NCI-H1105 treated with DMSO at 0.1 percent for 48 hours (cell line): Measurements from ENCODE around the gene BFSP1.
A peak's percentile ranks its signal among the peaks of the same experiment; 100 is the strongest.

ENCODE experiments used
- DNase-seq: peaks from one replicate; lab custom pipeline; 2025; lab: John Stamatoyannopoulos, UW

Gene BFSP1

DNA sequence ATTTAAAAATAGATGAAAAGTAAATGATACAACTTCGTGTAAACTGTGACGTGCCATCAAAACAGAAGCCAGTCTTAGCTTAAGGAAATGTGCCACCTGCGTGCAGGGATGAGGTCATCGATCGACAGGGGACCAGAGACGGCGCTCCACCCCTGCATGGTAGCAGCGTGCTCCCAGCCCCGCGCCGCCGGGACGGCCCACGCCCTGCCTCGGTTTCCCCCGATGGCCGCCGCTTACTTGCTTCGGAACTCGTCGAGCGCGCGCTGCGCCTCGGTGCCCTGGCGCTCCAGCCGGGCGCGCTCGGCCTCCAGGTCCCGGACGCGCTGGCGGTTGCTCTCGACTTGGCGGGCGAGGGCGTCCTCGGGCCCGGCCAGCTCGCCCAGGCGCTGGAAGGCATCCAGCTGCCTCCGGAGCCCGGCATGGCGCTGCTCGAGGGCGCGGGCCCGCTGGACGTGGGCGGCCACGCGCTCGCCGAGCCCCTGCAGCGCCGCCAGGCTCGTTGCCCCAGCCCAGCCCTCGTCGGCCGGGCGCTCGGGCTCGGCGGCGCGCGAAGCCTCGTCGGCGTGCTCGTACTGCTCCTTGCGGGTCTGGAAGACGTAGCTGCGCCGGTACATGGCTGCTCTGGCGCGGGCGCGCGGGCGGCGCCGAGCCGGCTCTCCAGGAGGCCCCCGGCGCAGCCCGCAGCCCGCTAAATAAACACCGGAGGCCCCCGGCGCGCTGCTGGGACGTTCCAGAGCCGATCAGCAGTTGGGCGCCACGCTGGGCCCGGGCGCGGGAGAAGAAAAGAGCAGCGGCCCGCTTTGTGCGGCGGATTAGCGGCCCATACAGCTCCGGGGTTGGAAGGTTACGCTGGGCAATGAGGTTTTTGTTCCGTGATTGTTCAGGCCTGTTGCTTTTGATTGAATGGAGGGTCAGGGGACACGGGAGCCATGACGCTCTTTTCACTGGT lies at the start of gene BFSP1:
Gene BFSP1 (minus strand): TSS at position 664 of the 949 bp plus-strand sequence. CDS start 50 bp downstream, at position 614.
- peak; percentile 83 for DNase-seq

DNA sequence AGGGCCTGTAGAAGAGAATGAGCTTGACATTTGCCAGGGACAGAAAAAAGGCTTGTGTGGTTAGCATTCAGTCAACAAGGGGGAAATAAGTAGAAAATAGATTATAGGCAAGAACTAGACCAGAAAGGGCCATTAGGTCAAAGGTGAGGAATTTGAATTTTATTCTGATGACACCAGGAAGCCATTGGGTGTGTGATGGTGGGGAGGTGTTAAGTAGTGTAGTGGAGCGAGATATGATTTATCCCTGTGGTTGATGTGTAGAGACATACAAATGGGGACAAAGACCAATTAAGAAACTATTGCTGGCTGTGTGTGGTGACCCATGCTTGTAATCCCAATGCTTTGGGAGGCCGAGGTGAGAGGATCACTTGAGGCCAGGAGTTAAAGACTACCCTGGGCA lies 49.7 kb upstream of the BFSP1 start:
- no peak for DNase-seq

DNA sequence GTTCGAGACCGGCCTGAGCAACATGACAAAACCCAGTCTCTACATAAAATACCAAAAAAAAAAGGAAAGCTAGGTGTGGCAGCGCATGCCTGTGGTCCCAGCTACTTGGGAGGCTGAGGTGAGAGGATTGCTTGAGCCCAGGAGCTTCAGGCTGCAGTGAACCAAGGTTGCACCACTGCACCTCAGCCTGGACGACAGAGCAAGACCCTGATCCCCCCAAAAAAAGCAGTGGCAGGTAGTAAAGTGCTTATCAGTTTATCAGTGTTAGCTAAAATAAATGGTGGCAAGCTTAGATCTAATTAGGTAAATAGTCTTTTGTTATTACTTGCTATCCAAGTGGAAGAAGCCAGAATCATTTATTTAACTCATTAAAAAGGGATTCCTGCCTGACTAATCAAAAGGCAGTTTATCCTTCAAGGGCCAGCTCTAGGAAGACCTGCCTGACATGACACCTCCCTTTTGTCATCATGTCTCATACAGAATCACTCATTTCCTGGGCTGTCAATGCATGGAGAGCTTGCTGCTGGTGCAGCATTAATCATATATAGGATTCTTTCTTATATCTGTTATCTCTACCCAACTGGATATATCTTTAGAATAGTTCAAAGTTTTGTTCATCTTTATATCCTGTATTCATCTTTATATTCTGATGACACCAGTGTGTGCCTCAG lies 48.3 kb upstream of the BFSP1 start:
- no peak for DNase-seq

DNA sequence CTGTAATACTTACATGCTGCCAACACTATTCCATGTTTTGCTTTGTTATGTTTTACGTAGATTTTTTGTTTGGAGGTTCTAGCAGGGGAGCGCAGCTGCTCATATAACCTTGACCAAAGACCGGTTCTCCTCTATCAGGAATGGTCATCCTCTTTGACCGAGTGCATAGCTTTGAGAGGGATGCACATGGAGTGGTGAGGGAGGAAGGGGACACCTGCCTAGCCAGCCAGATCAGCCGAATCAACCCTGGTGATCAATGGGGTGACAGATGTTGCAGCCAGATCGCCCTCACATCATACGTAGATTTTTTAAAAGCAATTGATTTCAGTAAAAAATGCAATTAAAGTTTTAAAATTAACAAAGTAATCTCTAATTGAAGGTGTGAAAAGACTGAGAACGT lies 45.0 kb upstream of the BFSP1 start:
- DNase-seq, result no peak

DNA sequence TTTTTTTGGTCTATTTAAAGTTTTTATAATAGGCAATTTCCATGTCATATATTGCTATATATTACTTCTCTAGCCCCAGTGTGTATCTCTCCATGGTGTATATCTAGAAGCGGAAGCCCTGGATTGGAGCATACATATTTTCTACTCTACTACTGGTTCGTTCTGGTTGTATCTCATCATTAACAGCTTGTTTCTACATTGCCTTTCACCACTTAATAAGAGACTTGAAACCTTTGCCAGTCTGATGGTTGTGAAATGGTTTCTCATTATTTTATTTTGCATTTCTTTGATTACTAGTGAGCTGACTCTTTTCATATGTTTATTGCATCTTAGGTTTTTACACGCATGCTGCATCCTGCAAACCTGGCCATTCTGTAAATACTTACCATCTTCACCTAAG lies 42.3 kb upstream of the BFSP1 start:
- DNase-seq, result no peak

DNA sequence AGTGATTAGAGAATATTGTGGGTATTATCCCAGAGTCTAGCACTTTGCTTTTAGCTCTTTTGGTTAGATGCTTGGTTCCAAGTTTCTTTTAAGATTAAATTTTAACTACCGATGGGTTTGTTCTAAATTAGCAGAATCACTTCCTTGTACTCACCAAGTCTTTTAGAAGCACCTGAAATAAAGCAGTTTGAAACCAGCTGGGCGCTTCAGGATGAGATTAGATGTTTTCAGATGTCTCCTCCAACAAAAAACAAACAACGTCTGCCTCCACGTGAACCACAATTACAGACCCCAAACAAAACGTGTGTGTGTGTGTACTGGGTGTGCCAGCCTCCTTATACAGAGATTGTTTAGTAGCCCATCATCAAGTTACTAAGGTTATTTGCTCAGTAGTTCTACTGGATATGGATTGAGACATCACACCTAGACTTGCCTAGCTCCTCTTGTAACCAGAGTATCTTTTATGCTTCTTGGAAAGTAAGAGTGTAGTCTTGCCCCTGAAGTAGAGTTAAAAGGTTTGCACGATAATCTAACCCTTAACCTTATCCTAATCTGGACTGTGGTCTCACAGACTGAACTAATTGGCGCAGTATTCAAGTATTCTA lies 41.0 kb upstream of the BFSP1 start:
- DNase-seq, result peak; percentile 75

DNA sequence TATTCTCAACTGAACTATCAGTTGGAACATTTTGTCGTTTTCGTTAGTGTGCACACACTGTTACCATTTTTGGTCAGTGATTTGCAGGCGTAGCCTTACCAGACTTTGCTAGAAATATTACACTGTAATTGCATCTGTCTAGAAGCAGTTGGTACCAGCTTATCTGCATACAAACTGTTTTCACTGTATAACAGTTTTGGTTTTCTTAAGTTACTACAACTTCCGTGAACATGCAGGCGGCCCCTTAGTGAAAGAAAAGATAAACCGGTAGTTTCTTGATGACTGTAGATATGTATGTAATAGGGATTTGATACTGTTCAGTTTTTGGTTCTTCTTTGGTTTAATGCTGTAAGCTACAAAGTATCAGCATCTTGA lies 40.0 kb upstream of the BFSP1 start:
- no peak for DNase-seq

DNA sequence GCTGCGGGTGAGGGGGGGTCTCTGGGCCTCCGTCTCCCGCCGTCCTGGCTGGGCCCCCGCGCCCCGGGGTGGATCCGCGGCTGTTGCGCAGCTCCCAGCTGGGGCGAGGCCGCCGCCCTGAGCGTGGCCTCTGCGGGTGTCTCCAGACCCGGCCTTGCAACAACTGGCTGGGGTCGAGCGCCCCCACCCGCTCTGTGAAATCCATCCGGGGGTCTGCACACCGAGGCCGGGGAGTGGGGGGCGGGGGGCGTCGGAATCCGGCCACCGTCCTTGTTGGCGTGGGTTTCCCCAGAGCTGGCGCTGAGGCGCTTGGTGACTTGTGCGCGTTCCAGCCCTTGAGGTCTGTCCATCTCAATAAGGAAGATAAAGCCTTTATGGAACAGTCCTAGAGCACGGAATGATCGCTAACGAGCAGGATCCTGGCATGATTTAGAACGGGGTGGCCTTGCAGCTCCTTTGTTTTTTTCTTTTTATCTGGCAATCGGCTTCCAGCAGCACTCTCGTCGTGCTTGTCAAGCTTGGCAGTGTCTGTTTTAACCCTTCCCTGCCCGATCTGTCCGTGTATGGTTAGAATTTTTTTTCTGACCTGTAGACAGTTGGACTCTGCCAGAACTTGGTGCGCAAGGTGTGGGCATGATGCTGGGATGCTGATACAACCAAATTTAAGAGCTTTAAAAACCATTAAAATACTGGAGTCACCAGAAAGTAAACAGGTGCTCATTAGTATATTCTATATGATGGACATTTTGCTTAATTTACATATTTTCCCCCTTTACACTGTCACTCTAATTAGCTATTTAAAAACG lies 39.4 kb upstream of the BFSP1 start:
- DNase-seq, result peak; percentile 58

DNA sequence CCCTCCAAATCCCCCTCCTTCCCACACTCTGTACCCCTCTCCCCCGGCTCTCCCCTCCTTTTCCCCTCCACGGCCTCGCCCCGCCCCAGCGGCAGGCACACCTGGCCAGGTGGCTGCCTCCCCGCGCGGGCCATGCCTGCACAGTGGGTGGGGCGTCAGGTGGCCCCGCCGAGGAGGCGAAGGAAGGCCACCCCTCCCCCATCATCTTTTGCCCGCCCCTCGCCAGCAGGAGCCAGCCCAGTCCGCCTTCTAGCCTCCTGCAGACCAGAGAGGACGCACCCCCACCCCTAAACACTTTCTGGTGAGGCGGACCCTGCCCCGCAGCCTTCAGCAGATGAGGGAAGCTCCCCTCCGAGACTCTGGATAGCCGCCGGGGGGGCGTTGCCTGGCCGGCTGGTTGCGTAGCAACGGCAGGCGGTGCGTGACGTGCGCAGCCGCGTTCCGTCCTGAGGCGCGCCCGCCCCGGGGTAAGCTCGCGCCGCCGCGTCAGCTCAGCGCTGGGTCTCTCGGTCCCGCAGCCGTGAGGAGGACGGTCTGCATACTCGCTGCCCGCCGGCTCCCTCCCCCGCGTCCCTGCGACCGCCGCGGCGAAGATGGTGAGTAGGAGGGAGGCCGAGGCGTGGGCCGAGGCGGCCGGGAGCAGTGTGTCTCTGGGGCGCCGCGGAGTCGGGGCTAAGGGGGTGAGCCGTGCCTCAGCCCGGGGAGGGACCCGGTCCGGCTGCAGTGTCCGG lies 38.6 kb upstream of the BFSP1 start, which contains the start of gene DSTN:
Gene DSTN (plus strand): TSS at position 460 of the 731 bp plus-strand sequence. CDS start 134 bp downstream, at position 594.
- DNase-seq, result peak; percentile 91

DNA sequence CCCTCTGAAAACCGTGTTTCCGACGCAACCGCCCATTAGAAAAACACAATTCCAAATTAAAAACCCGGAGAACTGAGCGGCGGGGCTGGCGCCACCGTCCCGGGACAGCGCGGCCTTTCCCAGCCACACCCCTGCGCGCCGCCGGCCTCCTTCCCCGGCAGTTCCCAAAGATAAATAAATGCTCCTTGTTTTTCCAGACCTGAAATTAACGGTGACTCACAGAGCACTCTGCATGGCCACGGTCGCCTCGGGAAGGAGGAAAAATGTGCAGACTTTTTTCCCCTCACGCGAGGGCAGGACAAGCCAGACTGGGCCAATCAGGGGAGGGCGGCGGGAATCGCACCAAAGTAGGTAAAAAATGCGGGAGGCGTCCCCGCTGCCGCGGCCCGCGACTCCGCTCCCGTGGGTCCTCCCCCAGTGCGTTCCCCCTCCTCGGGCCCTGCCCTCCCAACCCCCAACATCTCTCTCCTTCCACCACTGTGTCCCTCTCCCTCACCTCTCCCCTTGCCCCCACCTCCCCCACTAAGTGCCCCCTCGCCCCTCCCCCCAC lies 37.9 kb upstream of the BFSP1 start:
- DNase-seq, result peak; percentile 62

DNA sequence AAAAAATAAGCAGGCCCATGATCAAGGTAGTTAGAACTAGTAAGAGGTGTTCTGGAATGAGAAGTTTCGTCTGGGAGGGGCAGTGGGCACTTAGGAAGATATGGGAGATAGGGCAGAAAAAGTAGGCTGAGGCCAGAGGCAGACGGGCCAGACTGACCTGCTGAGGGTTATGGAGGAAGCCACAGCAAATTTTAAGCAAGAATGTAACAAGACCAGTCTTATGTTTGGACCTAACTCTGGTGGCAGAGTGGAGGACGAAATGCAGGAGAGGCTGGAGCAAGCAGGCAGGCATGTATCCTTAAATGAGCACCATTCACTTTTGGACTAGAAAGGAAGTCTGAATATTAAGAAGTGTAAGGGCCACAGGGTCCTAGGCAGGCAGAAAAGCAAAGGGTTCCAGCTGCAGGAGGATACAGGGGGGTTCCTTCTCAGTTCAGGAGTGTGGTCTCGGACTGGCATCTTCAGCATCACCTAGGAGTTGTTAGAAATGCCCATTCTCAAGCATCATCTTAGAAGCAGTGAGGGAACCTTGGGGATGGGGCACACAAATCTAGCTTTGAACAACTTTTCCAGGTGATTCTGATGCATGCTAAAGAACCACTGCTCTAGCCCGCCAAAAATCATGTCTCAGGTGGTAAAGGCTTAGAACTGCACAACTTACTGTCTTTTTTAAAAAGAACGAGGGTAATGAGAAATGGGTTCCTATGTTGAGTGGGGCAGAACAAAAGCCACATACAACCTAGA lies 37.0 kb upstream of the BFSP1 start:
- no peak for DNase-seq

DNA sequence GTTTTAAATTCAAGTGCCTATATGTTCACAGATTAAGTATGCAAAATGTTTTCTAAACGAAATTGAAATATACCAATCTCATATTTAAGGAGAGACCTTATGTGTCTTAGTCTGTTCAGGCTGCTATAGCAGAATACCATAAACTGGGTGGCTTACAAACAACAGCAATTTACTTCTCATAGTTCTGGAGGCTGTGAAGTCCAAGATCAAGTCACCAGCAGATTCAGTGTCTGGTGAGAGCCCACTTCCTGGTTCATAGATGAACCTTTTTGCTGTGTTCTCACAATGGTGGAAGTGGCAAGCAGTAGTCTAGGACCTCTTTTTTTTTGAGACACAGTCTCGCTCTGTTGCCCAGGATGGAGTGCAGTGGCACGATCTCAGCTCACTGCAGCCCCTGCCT lies 35.2 kb upstream of the BFSP1 start:
- no peak for DNase-seq

DNA sequence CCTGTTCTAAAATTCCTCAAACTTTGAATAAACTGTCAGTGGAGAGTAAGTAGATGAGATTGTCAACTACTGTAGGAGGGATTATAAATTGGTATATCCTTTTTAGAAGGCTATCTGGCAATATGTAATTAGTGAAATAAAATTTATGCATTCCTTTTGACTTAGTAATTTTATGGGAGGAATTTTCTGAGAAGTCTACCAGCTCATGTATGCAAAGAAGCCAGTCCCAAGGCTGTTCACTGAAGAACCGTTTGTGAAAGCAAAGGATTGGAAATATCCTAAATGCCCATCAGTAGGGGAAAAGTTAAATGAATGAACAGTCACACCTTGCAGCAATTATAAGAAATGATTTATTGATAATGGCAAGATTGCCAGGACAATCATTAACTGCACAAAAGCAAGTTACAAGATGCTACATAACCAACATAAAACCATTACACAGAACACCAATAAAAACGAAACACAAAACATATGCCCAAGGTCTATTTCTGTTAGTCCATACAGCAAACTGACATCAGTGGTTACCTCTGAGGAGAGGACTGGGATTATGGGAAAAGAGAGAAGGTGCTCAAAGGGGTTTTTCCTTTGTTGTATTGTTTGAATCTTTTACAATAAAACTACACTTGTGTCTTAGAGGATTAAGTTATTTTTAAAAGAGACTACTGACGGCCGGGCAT lies 34.1 kb upstream of the BFSP1 start:
- DNase-seq, result no peak

DNA sequence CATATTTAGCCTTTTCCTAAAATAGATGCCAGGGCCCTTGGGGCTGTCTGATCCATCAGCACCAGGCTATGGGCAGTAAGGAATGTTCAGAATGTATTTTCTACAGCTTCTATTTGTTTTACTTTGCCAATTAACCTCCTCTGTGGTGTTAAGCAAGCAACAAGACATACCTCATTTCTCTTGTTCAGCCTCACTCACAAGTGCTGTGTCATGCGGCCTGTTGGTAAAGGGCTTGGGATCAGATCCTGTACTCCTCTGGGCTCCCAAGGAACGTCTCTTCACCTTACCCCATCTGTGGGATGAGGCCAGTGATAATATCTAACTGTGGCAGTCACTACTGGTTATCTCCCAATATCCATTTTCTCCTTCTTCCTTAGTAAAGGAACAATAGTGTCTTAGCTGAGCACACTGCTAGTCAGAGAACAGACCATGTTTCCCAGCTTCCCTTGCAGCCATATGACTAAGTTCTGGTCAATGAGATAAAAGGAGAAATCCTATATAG lies 31.7 kb upstream of the BFSP1 start:
- no peak for DNase-seq

DNA sequence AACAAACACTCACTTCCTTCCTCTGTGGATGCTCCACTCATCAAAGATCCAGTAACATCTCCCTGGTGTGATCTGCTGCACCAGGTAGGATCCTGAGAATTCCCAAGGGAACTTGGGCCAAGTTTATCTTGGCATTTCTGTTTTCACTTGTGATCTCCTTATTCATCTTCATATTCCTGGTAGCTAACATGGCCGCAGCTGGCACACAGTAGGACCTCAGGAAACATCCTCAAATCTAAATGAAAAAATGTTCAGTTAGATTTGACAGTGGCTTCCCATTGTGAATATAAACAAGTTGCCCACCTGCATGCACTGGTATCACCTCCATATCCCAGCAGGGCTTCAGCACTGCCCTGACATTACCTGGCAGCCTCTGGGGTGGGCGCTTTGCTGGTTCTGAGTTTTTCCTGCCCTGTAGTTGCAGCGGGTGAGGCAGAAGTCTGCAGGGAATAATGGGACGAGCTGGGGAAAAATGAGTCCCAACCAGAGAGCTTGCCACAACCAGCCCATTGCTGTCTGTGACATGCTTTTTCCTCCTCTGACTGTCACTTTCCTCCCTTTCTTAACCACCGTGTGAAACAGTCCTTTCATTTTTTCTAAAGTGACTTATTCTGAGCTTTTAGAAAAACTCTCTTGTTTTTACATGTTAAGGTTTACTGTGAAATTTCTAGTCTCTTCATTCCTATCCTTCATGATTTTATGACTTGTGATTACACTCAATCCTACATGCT lies 29.3 kb upstream of the BFSP1 start:
- no peak for DNase-seq

DNA sequence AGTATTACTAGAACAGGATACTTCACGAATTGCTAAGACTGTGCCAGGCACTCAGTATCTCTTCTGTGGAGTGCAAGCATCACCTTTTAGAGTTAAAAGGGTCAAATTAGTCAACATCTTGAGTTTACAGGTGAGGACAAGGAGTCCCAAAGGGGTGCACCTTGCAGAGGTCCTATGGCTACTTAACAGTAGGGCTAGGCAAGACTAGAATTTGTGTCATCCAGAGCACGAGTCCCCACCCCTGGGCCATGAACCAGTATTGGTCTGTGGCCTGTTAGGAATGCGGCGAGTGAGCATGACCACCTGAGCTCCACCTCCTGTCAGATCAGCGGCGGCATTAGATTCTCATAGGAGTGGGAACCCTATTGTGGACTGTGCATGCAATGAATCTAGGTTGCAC lies 28.2 kb upstream of the BFSP1 start:
- no peak for DNase-seq

DNA sequence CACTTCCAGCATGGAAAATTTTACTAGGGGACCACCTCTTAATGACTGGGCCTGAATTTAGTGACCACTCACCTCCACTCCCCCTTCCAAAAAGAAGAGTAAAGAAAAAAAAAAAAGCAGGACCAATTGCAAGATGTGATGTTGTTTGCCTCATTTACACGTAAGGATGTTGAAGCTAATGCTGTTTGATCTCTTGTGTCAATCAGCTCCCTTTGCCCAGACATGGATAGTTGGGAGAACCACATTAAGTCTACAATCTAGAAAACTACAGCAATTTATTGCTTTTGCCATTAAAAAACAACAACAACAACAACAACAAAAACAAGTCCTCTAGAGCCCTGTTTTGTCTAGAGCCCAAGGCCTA lies 27.7 kb upstream of the BFSP1 start:
- DNase-seq, result no peak

DNA sequence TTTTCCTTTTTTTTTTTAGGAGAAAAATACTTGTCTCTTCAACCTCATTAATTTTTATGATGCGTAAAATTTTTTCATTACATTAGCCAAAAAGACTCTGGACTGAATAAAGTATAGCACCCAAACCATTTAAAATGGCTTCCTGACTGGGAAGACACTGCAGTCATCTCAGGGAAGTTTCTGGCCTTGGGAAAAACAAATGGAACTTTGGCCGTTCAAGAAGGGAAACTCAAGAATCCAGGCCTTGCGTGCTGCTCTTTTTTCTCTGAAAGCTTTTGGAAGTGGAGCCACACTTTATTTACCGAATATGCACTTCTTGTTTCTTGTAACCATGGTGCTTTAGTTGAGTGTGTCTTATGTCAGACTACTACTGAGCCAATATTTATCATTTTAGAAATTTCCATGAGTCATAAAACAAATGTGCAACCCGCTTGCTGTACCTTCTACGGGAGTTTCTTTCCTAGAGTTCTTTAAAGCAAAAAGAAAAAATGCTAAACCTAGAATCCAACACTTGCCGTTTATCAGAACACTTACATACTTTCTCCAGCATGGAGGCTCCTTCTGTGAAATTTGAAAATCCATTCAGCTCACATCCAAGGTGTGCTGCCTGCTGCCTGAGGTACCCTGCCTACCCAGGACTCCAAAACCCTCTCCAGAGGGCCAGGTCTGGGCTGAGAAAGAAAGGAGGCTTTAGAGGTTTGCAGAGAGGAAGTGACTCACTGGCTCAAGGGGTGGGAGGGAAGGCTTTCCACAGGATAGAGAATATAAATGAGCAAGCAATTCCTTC lies 27.2 kb upstream of the BFSP1 start:
- no peak for DNase-seq
